ENCODE measurements around the gene DUX4. TPM values are rescaled to one million over a fixed set of nuclear protein-coding genes. Genes with fewer than 3 reads are reported as not detected.
"Not testable (repeated sequence)": the region's sequence is repeated elsewhere in the genome, so short reads cannot be mapped to it uniquely, and the experiment has no call there.

The DUX4 gene
- total and polyA plus RNA-seq, 2 experiments from 2014 or later = not detected

GRCh38 chr4:190181481-190182100 lies 8.0 kb downstream of the DUX4 start:
- H3K79me2 ChIP-seq (ENCODE audit: insufficient read depth); H2AFZ ChIP-seq; H3K27ac ChIP-seq; H3K36me3 ChIP-seq (ENCODE audit: low read depth); DNase-seq; H3K9ac ChIP-seq; in situ Hi-C loops (cut with MboI); H3K4me1 ChIP-seq (ENCODE audit: insufficient read depth); H3F3A ChIP-seq (ENCODE audit: insufficient read depth); H3K4me3 ChIP-seq; H3K27me3 ChIP-seq (replicated peaks; ENCODE audit: insufficient read depth); H3K4me2 ChIP-seq (ENCODE audit: unreplicated experiment); H3K9me2 ChIP-seq (ENCODE audit: insufficient read depth); H3K9me3 ChIP-seq (ENCODE audit: low read depth); H4K20me1 ChIP-seq (ENCODE audit: insufficient read depth): not testable (repeated sequence)
- WGBS, 2 experiments (ENCODE audit: low coverage in 1 of 2, low lambda C conversion rate in 2 of 2, missing lambda C conversion rate in 2 of 2) = 22 to 40% methylated on average over 1 to 5 of the region's 7 CpGs

- H3K4me1 ChIP-seq (ENCODE audit: insufficient read depth); H3F3A ChIP-seq (ENCODE audit: insufficient read depth); H3K27ac ChIP-seq; H3K9me2 ChIP-seq (ENCODE audit: insufficient read depth); in situ Hi-C loops (cut with MboI); H3K9ac ChIP-seq; H3K4me2 ChIP-seq (ENCODE audit: unreplicated experiment); H3K36me3 ChIP-seq (ENCODE audit: low read depth); DNase-seq; H3K27me3 ChIP-seq (replicated peaks; ENCODE audit: insufficient read depth); H3K4me3 ChIP-seq; H4K20me1 ChIP-seq (ENCODE audit: insufficient read depth); H3K9me3 ChIP-seq (ENCODE audit: low read depth); H3K79me2 ChIP-seq (ENCODE audit: insufficient read depth); H2AFZ ChIP-seq: not testable (repeated sequence)
- WGBS, 2 experiments (ENCODE audit: low coverage in 1 of 2, low lambda C conversion rate in 2 of 2, missing lambda C conversion rate in 2 of 2) = 81% methylated on average over 51 of the region's 73 CpGs; no CpG with 5 or more reads in 1 of the 2 experiments
These were observed 29.9 kb downstream of the DUX4 start for GRCh38 chr4:190203510-190203909.

Small RNA genes lying within 50 kb of the gene (small RNA-seq; reads per million reads assigned to genes)
- not detected for gene AC215524.1 (ENCODE audit: low read depth, low replicate concordance)

Other genes with a start within 250 kb of the DUX4 start
- gene FRG1, start 232.9 kb upstream of the DUX4 start, total RNA-seq (2014; rRNA removed; shearing (Covaris generic)) = 28.6 and 29.7 TPM in 2 replicates
- 35.9 and 43.6 TPM in 2 replicates for gene FRG1, start 232.9 kb upstream of the DUX4 start, polyA plus RNA-seq (2016; fragmentation: Nextera tagmentation; extraction: Ambion mirVana)
- not detected in 2 replicates for gene FRG2, start 146.5 kb upstream of the DUX4 start, total RNA-seq (2014; rRNA removed; shearing (Covaris generic))
- 0.14 TPM in 1 of 2 replicates, not detected in the other for gene FRG2, start 146.5 kb upstream of the DUX4 start, polyA plus RNA-seq (2016; fragmentation: Nextera tagmentation; extraction: Ambion mirVana)
- gene DBET, start 109.3 kb upstream of the DUX4 start, total RNA-seq (2014; rRNA removed; shearing (Covaris generic)) = not detected in 2 replicates
- not detected in 2 replicates for gene DBET, start 109.3 kb upstream of the DUX4 start, polyA plus RNA-seq (2016; fragmentation: Nextera tagmentation; extraction: Ambion mirVana)